GM18520 (cell line): ENCODE data around the gene TRH.
"Not testable (repeated sequence)": the region's sequence is repeated elsewhere in the genome, so short reads cannot be mapped to it uniquely, and the experiment has no call there.

Experiments
- ATAC-seq: cut with Tn5 transposase; IDR thresholded peaks from one replicate; pipeline ENCODE4 v1.9.1; 2021; ENCODE audit not compliant: unreplicated experiment

The TRH gene

DNA sequence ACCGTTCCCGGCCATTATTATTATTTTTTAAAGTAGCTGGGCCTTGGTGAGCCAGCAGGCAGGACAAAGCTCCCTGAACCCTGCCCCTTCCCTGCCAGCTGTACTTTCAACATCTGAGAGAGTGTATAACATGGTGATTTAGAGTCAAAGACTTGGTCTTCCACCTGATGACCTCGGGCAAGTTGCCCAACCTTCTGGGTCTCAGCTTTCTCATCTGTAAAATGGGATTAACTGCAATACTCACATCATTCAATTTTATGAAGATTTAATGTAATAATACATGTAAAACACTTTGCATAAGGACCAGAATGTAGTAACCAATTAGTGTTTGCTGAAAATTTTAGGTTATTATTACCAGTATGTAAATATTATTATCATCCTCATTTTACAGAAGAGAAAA lies 11.9 kb upstream of the TRH start:
- ATAC-seq = no peak

DNA sequence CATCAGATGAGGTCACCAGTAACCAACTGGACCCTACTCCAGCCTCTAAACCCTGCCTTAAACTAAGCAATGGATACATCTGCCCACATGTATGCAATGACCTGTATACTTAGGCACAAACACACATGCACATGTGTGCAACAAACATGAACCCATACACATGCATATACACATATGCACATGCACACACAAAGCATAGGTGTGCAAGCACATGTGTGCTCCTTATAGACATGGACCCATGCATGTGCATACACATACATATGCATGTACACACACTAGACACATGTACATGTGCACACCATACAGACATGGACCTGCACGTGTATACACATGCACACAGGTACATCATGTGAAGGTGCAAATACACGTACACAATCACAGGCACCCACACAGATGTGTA lies 8.6 kb upstream of the TRH start:
- ATAC-seq = no peak

DNA sequence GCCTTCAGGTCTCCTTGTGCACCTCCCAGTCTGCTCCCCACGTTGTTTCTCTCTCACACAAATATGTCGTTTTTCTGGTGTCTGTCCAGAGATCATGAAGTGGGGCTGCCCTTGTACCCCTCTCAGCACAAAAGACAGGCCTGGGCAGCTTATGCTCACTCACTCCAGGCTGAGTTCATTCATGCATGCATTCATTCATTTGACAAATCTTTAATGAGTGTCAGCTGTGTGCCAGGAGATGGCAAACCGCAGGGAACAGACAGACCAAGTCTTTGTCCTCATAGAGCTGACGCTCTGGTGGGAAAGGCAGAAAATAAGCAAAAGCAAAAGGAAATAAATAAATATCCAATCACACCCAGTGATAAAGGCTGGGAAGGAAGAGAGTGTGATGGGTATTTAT lies 7.6 kb upstream of the TRH start:
- no peak for ATAC-seq

DNA sequence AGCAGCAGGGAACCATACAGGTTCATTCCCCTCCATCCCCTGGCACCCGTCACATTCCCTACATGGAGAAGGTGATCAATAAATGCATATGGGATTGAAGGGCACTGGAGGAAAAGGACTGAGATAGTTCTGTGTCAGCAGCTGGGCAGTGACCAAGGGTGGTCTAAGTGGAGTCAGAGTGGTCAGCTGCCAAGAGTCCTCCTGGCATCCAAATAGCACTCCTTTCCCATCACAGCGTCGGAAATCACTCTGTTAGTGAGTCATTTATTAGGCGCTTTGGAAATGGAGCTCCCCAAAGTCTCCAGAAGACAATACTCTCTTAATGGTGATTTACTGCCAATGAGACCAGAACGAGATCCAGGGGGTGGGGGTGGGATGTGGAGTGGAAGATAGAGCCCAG lies 6.8 kb upstream of the TRH start:
- ATAC-seq = no peak

DNA sequence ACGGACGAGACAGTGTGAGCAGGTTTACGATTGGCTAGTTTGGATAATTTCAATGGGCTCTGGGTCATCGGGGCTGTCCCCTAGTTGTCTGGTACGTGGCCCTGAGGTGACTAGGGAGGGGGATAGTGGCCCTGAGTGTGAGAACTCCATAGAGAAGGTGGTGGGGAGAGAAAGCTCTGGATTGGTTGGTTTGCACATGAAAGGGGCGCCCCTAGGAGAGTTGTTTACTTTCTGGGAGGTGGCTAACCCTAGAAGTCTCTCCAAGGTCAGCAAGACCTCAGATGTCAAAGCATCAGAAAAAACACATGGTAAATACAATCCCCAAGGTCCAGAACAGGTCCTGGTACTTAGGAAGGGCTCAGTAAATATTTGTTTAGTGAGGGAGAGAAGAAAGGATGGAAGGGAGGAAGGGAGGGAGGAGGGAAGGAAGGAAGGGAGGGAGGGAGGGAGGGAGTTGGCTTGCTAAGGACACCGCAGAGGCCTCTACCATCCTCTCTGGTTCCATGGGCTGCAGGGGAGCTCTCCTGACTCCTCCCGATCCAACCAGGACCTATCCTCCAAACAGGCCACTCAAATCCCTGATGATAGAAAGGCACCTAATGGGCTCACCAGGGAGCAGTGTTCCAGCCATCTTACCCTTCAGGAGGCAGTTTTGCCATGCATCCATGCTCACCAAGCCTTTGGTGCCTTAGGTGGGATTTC lies 3.0 kb upstream of the TRH start:
- no peak for ATAC-seq

DNA sequence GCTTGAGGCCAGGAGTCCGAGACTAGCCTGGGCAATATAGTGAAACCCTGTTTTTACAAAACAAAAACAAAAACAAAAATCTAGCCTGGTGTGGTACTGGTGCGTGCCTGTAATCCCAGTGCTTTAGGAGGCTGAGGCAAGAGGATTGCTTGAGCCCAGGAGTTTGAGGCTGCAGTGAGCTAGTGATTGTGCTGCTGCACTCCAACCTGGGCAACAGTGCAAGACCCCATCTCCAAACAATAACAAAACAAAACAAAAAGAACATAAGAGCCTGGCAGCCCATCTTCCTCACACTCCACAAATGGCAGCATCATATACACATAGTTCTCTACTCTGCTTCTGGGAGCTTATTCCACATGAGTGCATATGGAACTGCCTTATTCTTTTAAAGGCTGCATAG lies 2.2 kb upstream of the TRH start:
- no peak for ATAC-seq

DNA sequence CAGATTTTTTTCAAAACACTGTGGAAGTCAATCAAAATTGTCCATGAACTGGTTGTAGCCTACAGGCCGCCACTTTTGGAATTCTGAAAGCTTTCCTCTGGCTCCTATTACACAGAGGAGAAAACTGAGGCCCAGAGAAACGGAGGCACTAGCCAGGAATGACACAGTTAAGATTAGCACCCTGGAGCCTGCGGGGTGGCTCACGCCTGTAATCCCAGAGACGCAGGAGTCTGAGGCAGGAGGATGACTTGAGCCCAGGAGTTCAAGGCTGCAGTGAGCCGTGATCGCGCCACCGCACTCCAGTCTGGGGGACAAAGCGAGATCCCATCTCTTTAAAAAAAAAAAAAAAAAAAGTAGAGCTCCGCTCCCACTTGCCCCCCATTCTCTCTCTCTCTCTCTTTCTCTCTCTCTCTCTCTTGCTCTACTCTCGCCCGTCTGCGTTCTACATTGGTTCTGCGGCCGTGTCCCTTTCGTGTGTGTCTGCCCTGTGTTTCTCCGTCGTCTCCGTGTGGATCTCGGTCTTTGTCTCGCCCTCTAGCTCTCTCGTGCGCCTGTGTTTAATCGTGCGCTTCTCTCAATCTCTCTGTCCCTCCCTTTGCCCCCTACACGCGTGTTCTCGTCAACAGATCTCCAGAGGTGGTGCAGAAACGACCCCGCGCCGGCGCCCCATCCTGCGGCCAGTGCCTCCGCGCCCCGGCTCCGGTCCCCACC lies 512 bp upstream of the TRH start:
- ATAC-seq = no peak

DNA sequence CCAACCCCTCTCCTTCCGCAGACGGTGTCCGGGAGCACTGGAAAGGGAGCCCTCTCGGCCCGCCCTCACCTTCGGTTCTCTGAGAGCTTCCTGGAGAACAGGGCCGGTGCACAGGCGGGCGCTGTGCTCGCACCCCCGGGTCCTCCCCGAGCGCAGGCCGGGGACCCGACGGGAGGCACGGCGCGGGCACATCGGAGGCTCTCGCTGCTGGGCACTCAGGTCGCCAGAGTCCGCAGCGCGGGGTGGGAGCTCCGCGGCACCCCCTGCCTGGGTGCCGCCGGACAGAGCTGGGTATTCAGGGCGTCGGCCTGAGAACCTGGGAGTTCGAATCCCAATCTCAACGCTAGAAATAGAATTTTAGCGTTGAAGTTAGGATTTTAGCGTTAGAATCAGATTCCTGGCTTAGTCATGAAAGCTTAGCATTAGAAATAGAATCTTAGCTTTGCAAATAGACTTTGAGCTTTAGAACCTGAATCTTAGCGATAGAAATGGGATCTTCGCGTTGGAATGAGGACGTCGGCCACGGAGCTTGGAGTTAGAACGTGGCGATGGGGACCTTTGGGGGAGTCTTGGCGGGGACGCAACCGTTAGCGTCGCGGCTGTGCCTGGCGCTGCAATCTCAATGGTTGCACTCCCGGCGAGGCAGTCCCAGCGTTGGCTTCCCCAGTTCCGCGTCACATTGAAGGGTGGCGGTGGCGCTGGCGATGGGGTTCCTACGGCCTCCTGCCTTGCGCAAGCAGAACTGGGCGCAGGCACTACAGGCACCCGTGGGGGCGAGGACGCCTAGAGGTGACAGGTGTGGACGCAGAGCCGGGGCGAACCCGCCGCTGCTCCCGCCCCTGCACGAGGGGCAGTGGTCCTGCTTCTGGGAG lies 549 bp downstream of the TRH start:
- ATAC-seq = no peak

DNA sequence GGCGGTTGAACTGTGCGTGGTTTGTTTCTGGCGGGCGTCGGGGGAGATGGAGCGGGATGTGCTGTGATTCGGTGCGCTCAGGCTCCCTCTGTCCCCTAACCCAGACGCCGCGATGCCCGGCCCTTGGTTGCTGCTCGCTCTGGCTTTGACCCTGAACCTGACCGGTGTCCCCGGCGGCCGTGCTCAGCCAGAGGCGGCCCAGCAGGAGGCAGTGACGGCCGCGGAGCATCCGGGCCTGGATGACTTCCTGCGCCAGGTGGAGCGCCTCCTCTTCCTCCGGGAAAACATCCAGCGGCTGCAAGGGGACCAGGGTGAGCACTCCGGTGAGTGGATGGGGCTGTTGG lies 1.2 kb downstream of the TRH start:
- no peak for ATAC-seq

DNA sequence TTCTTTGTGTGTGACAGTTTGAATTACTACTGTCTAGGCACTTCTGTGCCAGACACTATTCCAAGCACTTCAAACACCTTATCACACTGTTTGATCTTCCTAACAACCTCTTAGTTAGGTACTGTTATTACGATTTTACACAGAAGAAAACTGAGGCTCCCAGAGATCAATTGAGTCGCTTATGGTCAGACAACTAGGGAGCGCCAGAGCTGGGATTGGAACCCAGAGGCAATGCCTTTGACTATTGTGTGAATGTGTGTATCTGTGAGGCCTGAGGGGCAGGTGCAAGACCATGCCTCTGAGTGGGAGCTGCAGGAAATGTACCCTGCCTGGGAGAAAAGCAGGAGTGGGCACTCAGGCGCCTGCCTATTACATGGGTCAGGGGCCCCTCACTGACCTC lies 1.8 kb downstream of the TRH start:
- ATAC-seq = no peak

DNA sequence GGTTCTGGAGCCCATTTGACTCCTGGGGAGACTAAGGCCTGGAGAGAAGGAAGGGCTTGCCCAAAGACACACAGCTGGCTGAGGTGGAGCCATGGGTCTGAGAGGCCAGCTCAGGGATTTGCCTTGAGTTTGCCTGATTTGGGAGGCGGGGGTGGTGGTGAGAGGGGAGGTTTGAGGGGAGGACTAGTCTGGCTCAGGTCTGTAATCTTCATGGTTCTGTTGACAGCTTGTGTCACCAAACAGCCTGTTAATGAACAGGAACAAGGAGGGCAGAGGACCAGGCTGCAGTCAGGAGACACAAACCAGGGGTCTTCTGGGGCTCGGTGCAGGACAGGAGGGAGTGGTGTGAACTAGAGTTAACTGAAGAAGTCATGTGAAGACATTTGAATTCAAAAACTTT lies 3.6 kb downstream of the TRH start:
- no peak for ATAC-seq

DNA sequence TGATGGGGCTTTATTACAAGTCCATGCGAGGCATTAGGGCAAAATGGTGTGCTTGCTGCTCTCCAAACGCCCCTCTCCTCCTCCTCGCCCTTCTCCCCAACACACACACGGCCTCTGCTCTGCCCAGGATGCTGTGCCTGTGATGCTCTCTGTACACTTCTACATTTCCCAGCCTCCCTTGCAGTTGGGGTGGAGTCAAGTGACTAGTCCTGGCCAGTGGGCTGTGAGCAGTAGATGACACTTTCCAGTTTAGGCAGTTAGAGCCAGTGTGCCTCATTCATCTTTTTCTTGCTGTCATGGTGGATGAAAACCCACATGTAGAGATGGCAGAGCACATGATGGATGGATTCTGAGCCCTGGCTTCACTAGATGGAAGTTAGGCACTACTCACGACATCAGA lies 5.4 kb downstream of the TRH start:
- no peak for ATAC-seq

DNA sequence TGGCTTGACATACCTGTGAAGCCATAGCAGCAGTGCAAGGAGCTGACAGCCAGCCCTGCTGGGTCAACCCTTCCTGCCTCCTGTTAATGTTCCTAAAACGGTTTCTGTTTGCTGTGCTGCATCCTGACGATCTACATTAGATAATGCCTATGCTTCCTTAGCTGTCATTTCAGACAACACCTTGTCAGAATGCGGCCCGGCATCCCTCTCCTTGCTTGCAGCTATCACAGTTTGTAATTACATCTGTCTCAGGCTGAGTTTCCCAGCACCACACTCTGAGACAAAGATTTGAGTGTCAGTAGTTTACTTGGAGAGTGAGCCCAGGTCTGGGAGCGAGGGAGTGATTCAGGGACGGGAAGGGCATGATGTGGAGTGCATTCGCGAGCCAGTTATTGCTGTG lies 9.0 kb downstream of the TRH start:
- ATAC-seq = no peak

DNA sequence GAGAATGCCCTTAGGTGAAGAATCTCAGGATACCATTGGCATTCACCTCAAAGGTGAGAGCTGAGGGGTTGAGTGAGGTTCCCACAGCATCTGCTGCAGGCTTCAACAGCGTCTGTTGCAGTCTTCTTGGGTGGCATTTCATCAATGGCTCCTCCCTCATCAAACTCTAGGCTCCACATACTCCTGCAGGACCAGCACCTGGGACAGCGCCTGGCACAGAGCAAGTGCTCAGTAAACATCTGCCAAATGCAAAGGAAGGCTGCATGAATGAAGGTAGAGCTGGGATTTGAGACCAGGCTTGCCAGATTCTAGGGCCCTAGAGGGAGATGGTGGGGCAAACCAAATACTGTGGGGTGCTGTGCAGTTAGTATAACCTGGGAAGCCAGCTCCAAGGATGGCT lies 9.6 kb downstream of the TRH start:
- no peak for ATAC-seq

DNA sequence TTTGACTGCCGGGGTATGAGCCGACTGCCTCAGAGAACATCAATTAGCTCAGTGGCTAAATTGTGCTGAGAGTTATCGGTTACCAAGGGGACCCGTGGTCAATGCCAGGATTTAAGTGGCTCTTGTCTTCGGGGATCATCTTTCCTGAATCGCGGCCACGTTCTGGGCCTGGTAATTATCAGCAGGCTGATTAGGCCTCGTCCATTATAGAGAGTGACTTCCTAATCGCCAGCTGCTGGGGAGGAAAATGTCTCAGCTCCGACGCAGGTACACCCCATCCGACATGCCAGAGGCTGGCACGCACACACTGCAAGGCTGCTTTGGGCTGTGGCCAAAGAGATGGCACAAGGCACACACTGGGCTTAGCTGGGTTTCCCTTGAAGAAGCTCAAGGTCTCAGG lies 10.6 kb downstream of the TRH start:
- no peak for ATAC-seq

DNA sequence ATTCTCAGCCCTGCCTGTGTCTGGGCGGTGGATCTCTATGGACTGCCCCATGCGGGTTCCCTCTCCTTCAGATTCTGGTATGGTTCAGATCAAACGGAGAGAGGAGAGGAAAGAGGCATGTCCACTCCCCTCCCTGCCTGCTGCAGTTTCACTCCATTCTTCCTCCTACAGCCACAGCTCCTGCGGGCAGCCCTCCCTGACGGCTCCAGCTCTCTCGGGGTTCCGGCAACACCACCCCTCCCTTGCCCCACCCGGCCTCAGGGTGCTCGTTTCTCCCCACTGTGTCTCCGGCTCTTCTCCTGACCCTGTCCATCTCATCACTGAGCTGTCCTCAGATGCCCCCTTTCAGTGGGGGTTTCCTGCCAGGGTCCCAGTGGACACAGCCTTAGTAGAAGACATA lies 13.9 kb downstream of the TRH start:
- no peak for ATAC-seq

DNA sequence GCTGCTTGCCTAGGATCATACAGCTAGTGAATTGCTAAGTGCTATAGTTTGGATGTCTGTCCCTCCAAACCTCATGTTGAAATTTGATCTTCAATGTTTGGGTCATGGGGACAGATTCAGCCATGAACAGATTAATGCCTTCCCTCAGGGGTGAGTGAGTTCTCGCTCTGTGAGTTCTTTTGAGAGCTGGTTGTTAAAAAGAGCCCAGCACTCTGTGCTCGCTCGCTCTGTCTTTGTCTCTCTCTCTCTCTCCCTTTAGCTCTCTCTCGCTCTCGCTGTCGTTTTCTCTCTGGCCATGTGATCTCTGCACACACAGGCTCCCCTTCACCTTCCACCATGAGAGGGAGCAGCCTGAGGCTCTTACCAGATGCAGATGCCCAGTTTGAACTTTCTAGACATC lies 14.9 kb downstream of the TRH start:
- no peak for ATAC-seq

DNA sequence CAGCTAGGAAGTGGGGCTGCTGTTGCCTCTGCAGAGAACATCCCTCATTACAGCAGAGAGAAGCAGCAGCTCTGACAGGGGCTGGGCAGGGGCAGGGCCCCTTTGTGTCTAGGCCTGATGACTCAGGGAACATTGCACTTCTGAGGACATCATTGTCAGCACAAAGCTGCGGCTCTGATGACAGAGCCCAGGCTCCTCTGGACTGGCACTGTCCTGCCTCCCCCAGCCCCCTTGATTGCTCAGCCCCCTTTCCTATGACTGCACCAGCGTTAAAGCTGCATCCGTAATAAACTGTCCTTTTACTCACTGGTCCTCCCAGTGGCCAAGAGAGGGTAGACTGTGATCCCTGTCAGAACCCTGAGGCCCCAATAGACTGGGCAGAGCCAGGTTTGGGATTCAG lies 18.3 kb downstream of the TRH start:
- ATAC-seq = no peak

DNA sequence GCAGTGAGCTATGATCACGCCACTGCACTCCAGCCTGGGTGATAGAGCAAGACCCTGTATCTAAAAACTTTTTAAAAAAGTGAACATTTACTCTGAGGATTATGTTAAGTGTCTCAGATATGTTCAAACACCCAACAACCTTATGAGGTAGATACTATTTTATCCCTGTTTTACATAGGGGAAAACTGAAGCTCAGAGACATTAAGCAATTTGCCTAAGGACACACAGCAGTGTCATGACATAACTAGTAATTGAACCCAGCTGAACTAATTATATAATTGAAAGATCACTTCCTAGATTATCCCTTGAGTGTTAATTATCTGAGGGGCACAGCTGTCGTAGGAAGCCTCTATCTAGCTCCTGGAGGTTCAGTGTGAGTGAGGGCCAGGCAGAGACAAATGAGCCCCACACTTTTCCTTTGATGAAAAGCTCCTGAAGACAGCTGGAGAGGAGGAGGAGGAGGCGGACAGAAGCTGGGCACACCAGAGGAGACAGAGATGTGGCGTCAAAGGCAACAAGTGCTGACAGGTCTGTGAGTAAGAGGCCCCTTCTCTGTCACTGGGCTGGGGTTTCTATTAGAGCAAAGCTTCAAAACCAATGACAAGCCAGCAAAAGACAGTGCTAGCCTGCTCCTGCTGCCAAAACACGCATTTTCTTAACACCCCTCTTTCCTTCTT lies 20.5 kb downstream of the TRH start:
- ATAC-seq = no peak

DNA sequence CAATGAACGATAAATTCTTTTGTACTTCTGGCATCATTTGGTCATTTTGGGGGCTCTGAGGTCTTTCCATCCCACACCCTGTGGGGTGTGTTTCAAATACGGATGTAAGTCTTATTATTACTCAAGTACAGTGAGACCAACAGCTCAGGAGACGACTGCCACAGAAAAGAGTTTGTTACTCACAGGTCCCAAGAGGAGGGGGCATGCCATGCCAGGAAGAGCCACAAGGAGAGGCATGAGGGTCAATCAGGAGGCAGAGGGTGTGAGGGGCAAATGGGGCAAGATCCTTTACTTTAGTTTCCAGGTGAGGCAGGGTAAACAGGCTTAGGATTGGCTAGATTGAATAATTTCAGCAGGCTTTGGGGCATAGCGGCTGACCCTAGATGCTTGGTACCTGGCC lies 21.6 kb downstream of the TRH start:
- no peak for ATAC-seq

DNA sequence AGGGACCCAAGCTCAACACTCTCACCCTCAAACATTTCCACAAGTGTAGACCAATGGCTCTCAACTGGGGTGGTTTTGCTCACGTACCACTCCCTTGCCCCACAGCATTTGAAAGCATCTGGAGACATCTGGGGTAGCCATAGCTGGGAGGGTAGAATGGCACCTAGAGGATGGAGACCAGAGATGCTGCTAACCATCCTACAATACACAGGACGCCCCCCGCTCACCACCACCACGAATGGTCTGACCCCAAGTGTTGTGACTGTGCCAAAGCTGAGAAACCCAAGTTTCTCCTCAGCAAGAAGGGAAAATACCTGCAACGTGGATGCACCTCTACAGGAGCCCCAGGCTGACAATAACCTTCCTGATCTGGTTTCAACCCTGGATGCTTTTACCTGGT lies 24.7 kb downstream of the TRH start:
- not testable (repeated sequence) for ATAC-seq
